Loucy (cell line): ENCODE measurements around the gene ZNF205.

Source experiments
- EZH2phosphoT487 ChIP-seq: fragments of 200-600 bp; IDR thresholded peaks from 2 replicates; pipeline ENCODE4 v1.6.1; 2018; ENCODE audit warnings: antibody characterized with exemption, mild to moderate bottlenecking, moderate library complexity, borderline replicate concordance
- TF ChIP-seq, protein P1 (sequence below): fragments of 200-600 bp; sonication (generic); conservative IDR thresholded peaks from 2 replicates; pipeline ENCODE4 v1.5.1; 2014; ENCODE audit warnings: mild to moderate bottlenecking, antibody characterized with exemption, low read length

DNA sequence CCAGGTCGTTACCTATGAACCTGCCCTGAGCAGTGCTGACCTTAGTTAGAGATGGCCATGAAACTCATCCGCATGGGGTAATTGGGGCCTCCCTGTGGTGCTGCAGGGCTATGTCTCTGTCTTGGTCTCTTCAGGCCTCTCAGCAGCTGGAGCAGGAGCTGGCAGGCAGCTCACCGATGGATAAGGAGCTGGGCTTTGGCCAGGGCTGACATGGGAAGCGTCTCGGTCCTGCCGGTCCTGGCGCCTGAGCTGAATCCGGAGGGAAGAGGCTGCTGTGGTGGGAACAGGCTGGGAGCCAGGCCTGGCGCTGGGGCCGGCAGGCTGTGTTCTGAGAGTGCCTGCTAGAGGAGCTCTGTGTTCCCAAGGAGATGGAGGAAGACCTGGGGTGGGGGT is 36.9 kb upstream of the ZNF205 start:
- TF ChIP-seq, protein P1, sequence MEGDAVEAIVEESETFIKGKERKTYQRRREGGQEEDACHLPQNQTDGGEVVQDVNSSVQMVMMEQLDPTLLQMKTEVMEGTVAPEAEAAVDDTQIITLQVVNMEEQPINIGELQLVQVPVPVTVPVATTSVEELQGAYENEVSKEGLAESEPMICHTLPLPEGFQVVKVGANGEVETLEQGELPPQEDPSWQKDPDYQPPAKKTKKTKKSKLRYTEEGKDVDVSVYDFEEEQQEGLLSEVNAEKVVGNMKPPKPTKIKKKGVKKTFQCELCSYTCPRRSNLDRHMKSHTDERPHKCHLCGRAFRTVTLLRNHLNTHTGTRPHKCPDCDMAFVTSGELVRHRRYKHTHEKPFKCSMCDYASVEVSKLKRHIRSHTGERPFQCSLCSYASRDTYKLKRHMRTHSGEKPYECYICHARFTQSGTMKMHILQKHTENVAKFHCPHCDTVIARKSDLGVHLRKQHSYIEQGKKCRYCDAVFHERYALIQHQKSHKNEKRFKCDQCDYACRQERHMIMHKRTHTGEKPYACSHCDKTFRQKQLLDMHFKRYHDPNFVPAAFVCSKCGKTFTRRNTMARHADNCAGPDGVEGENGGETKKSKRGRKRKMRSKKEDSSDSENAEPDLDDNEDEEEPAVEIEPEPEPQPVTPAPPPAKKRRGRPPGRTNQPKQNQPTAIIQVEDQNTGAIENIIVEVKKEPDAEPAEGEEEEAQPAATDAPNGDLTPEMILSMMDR = no peak
- TF ChIP-seq EZH2phosphoT487 = no peak
